Right lobe of liver (tissue), 6 donors: Measurements from ENCODE around the gene NTM. TPM values are rescaled to one million over a fixed set of nuclear protein-coding genes. Genes with fewer than 3 reads are reported as not detected.

ENCODE experiments used
- ATAC-seq, 4 donors: fragments of 200-7000 bp; cut with Tn5 transposase; one replicate each; pipeline ENCODE4 v1.9.1; 2020; ENCODE audit warnings: mild to moderate bottlenecking in 4 of 4, moderate library complexity in 4 of 4
- DNase-seq, 3 donors: peaks; one replicate each; pipeline ENCODE4 v3.0.0-alpha.2; 2020
- H3K27ac ChIP-seq, 3 donors: fragments of 200-600 bp; one replicate each; pipeline ENCODE4 v1.8.0; 2022
- H3K27me3 ChIP-seq, 2 donors: fragments of 200-600 bp; one replicate each; pipeline ENCODE4 v1.8.0; 2022
- H3K36me3 ChIP-seq, 4 donors: fragments of 200-600 bp; sonication (generic) in 1 of 4; one replicate each; pipeline versions ENCODE4 v1.5.1 to v1.8.0; 2017 to 2022; ENCODE audit warnings: control low read depth in 1 of 4
- H3K4me1 ChIP-seq, 4 donors: fragments of 200-600 bp; sonication (generic) in 1 of 4; one replicate each; pipeline versions ENCODE4 v1.5.1 to v1.8.0; 2017 to 2022; ENCODE audit warnings: control low read depth in 1 of 4
- H3K4me3 ChIP-seq, 3 donors: fragments of 200-600 bp; one replicate each; pipeline ENCODE4 v1.8.0; 2022
- H3K9me3 ChIP-seq, 4 donors: fragments of 200-600 bp; sonication (generic) in 1 of 4; one replicate each; pipeline versions ENCODE4 v1.5.1 to v1.8.0; 2017 to 2022; ENCODE audit warnings: control low read depth in 1 of 4
- POLR2A ChIP-seq: fragments of 450-650 bp; IDR thresholded peaks from one replicate; pipeline ENCODE4 v1.6.1; 2017; ENCODE audit warnings: antibody characterized with exemption, mild to moderate bottlenecking
- WGBS: methylation state at CpG from one replicate; pipeline ENCODE4 v1.1.6; 2018; ENCODE audit warnings: low coverage, low lambda C conversion rate; ENCODE audit not compliant: insufficient coverage; ENCODE audit errors: missing lambda C conversion rate; 5-methylcytosine and 5-hydroxymethylcytosine counted together
- intact Hi-C, 2 donors: fragments of 100-400 bp; cut with DNase I; formaldehyde crosslinking; loops; one replicate each; pipeline versions ENCODE4 v1.11.2 to v1.14.1; 2022
- total RNA-seq, 6 experiments: library from RNA; depleted of rRNA in 2 of 6; stranded (reverse); fragments of >200 nt in 2 of 6; fragmentation: NEBNext Ultra II Directional in 3 of 6; extraction: Animal tissue kit (Norgen Biotek cat#: 25700) in 3 of 6; gene quantifications; one replicate each; pipeline versions ENCODE4 v1.1.0 to v1.2.4, GENCODE V29; 2016 to 2023
- TF ChIP-seq, protein P1 (sequence below), 4 donors: fragments of 200-600 bp in 3 of 4; fragments of 450-650 bp in 1 of 4; IDR thresholded peaks; one replicate each; pipeline versions ENCODE4 v1.5.1 to v1.8.0; 2016 to 2022; ENCODE audit warnings: antibody characterized with exemption in 4 of 4, mild to moderate bottlenecking in 2 of 4
- donor health status: DM: no; HTN: yes; CAD: no.
- donor health status: DM: no; HTN: no; CAD: no.
- donor health status: DM: no; HTN: no; CAD: no.
- donor health status: DM: no; HTN: yes; CAD: no.
- donor health status: DM: no; HTN: yes; CAD: no.

Gene NTM
- total RNA-seq, 6 experiments from 2014 or later, result 0.35 TPM; not detected in 5

DNA sequence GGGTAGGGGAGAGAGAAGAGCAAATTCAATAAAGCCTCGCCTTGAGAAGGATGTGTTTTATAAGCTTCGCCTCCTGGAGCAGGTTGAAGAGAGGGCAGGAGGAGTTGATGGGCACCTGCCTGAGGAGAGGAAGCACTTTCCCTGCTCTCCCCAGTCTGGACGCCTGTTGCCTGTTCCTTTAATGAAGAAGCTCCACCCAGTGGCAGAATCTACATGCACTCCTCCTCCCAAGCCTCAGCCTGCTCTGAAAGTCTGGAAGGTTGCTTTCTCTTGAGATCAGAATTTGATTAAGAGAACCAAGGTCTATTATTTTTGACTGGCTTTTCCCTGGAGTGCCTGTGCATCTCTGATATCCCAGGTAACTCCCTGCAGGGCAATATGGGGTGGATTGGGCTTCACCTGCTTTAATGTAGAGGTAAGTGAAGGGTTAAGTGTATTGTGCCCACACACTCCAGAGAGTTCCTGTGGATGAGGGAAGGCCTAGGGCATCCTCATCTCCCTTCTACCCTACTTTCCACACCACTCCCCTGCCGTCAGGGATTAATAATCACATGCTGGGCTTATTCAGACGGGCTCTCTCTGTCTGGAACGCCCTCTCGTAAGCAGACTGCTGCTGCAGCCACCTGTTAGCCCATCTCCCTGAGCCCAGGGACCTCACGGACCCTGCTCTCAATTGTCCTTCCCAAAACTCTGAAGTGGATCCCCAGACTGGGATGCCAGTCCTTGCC lies 22.3 kb downstream of the NTM start:
- intact Hi-C loops, result no loop called here
- H3K9me3 ChIP-seq, result no peaks in the 10 kb centered on the region
- ATAC-seq (no peak), DNase-seq (no peak)
- no peak overlapping the region for H3K4me3 ChIP-seq
- no peaks in the 10 kb centered on the region for H3K27me3 ChIP-seq
- no peak overlapping the region for H3K27ac ChIP-seq
- H3K4me1 ChIP-seq, result no peaks in the 10 kb centered on the region
- TF ChIP-seq POLR2A, result no peak
- TF ChIP-seq, protein P1, sequence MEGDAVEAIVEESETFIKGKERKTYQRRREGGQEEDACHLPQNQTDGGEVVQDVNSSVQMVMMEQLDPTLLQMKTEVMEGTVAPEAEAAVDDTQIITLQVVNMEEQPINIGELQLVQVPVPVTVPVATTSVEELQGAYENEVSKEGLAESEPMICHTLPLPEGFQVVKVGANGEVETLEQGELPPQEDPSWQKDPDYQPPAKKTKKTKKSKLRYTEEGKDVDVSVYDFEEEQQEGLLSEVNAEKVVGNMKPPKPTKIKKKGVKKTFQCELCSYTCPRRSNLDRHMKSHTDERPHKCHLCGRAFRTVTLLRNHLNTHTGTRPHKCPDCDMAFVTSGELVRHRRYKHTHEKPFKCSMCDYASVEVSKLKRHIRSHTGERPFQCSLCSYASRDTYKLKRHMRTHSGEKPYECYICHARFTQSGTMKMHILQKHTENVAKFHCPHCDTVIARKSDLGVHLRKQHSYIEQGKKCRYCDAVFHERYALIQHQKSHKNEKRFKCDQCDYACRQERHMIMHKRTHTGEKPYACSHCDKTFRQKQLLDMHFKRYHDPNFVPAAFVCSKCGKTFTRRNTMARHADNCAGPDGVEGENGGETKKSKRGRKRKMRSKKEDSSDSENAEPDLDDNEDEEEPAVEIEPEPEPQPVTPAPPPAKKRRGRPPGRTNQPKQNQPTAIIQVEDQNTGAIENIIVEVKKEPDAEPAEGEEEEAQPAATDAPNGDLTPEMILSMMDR (IDR thresholded peaks at IDR 0.05), result no peak
- no peaks in the 10 kb centered on the region for H3K36me3 ChIP-seq
- 34% methylated on average over 7 of the region's 8 CpGs for WGBS

DNA sequence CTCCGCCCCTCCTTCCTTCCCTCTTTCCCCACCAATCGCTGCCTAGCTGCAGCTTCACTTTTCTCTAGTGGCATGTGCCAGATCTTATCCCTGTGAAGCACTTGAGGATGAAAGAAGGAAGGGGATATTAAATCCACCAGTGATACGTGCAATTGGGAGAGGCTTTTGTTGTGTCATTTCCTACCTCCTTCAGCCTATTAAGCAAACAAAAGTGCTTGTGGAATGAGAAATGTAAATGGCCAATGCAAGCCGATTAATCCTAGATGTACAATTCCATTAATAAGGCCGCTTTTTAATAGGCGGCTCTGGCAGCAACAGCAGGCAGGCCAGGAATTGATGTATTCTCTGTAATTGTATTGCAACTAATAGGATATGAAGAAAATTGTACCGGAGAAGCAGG lies 23.3 kb downstream of the NTM start:
- Histone ChIP-seq H3K36me3 (no peaks in the 10 kb centered on the region), H3K27ac (no peak overlapping the region), H3K4me1 (no peaks in the 10 kb centered on the region), H3K4me3 (no peak overlapping the region), H3K27me3 (no peaks in the 10 kb centered on the region), H3K9me3 (no peaks in the 10 kb centered on the region)
- ATAC-seq, result no peak
- no peak for DNase-seq
- TF ChIP-seq, protein P1 (IDR thresholded peaks at IDR 0.05), result no peak
- TF ChIP-seq POLR2A, result no peak
- WGBS, result 59% methylated on average over 7 of the region's 7 CpGs
- intact Hi-C loops, result no loop called here

DNA sequence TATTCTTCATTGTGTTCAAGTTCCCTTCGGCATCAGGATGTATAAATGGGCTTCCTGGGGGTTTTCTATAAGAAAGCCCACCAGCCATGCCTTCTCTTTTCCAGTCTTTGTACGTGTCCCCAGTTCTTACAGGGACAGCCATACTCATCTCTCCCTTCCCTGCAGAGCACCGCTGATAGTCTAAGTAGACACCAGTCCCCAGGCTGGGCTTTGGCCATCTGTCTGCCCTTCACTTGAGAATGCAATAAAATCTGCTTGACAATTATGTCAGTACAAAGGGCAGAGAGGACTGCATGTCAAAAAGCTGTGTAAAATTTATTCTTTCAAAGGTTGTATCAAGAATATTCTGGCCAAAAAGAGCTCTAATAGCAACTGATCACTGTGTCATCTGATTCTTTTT lies 27.3 kb downstream of the NTM start:
- Histone ChIP-seq H3K36me3 (no peaks in the 10 kb centered on the region), H3K4me3 (no peak overlapping the region), H3K4me1 (no peaks in the 10 kb centered on the region), H3K27ac (no peak overlapping the region), H3K27me3 (no peaks in the 10 kb centered on the region), H3K9me3 (no peaks in the 10 kb centered on the region)
- ATAC-seq (no peak), DNase-seq (no peak)
- WGBS, result 46% methylated on average over 3 of the region's 3 CpGs
- intact Hi-C loops, result no loop called here
- TF ChIP-seq POLR2A, result no peak
- TF ChIP-seq, protein P1 (IDR thresholded peaks at IDR 0.05), result no peak

DNA sequence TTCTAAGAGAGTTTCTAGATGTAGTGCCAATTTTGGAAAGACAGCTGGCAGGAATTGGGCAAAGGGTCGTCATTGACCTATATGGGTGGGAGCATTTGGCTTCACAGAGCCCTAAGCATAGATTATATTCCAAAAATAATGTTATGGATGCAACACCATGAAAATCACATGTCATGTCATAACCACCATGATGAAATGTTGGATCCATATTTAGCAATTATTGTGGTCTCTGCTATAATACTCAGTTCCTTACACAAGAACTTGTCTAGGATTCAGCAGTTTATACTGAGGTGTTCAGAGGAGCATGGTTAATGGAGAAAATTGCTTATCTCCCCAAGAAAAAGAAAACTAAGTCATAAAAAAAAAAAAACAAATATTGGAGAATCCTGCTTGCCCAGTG lies 31.6 kb downstream of the NTM start:
- WGBS, result 63% methylated on average over 1 of the region's 1 CpG
- intact Hi-C loops, result no loop called here
- Histone ChIP-seq H3K9me3 (no peaks in the 10 kb centered on the region), H3K36me3 (no peaks in the 10 kb centered on the region), H3K4me1 (no peaks in the 10 kb centered on the region), H3K27ac (no peak overlapping the region), H3K4me3 (no peak overlapping the region), H3K27me3 (no peaks in the 10 kb centered on the region)
- TF ChIP-seq POLR2A, result no peak
- TF ChIP-seq, protein P1 (IDR thresholded peaks at IDR 0.05), result no peak
- DNase-seq, result no peak
- no peak for ATAC-seq

DNA sequence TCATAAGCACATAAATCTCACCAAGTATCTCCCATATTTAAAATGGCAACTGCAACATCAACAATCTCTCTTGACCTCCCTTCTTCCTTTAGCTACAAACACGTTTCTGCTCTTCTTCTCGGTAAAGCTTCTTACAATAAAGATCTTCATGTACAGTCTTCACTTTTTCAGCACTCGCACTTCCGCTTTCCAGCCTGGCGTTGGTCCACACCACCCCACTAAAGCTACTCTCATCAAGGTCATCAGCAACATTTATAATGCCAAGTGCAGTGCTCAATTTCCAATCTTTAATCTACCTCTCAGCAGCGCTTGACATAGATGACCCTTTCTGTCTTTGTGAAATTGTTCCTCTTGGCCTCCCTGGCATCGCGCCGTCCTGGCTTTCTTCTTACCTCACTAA lies 33.6 kb downstream of the NTM start:
- Histone ChIP-seq H3K27me3 (no peaks in the 10 kb centered on the region), H3K36me3 (no peaks in the 10 kb centered on the region), H3K9me3 (no peaks in the 10 kb centered on the region), H3K4me3 (no peak overlapping the region), H3K27ac (no peak overlapping the region), H3K4me1 (no peaks in the 10 kb centered on the region)
- no peak for ATAC-seq
- TF ChIP-seq, protein P1 (IDR thresholded peaks at IDR 0.05), result no peak
- TF ChIP-seq POLR2A, result no peak
- 61% methylated on average over 9 of the region's 9 CpGs for WGBS
- intact Hi-C loops, result no loop called here
- DNase-seq, result no peak
